Measurements from ENCODE around the gene ATP4A. TPM values are rescaled to one million over a fixed set of nuclear protein-coding genes. Genes with fewer than 3 reads are reported as not detected.
A peak's percentile ranks its signal among the peaks of the same experiment; 100 is the strongest.
"Not testable (repeated sequence)": the region's sequence is repeated elsewhere in the genome, so short reads cannot be mapped to it uniquely, and the experiment has no call there.

The ATP4A gene
- total RNA-seq, 2 donors from 2014 or later = 8.2 TPM; not detected in 1

DNA sequence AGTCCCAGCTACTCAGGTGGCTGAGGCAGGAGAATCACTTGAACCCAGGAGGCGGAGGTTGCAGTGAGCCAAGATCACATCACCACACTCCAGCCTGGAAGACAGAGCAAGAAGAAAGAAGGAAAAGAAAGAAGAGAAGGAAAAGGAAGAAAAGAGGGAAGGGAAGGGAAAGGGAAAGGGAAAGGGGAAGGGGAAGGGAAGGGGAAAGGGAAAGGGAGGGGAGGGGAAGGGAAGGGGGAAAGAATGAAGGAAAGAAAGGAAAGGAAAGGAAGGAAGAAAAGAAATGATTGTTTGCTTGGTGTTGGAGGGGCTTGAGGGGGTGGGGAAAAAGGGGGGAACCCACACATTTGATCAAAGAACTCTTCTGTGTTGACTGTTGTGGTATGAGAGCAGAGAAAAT lies 32.5 kb upstream of the ATP4A start:
- TF ChIP-seq, protein P1, sequence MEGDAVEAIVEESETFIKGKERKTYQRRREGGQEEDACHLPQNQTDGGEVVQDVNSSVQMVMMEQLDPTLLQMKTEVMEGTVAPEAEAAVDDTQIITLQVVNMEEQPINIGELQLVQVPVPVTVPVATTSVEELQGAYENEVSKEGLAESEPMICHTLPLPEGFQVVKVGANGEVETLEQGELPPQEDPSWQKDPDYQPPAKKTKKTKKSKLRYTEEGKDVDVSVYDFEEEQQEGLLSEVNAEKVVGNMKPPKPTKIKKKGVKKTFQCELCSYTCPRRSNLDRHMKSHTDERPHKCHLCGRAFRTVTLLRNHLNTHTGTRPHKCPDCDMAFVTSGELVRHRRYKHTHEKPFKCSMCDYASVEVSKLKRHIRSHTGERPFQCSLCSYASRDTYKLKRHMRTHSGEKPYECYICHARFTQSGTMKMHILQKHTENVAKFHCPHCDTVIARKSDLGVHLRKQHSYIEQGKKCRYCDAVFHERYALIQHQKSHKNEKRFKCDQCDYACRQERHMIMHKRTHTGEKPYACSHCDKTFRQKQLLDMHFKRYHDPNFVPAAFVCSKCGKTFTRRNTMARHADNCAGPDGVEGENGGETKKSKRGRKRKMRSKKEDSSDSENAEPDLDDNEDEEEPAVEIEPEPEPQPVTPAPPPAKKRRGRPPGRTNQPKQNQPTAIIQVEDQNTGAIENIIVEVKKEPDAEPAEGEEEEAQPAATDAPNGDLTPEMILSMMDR (IDR thresholded peaks at IDR 0.05) = no peak
- TF ChIP-seq POLR2A (IDR thresholded peaks at IDR 0.05) = no peak
- WGBS, 2 donors = 100% methylated on average over 1 of the region's 1 CpG
- H3K36me3 ChIP-seq (replicated peaks in 1 of 2; ENCODE audit: insufficient read depth in 1 of 2, low read depth in 2 of 2) = no peaks in the 10 kb centered on the region
- peaks cover 6% of the 10 kb centered on the region for H3K4me1 ChIP-seq
- H3K4me3 ChIP-seq = no peak overlapping the region
- ATAC-seq (no peak), DNase-seq (no peak)
- no peaks in the 10 kb centered on the region for H3K27me3 ChIP-seq
- no peaks in the 10 kb centered on the region for H3K9me3 ChIP-seq
- intact Hi-C loops (cut with DNase I) = no loop called here
- no peak overlapping the region for H3K27ac ChIP-seq

GRCh38 chr19:35595026-35595425 lies 31.6 kb upstream of the ATP4A start:
- 59 to 77% methylated on average over 3 of the region's 3 CpGs for WGBS, 2 donors
- H3K4me1 ChIP-seq, DNase-seq: not testable (repeated sequence)

GRCh38 chr19:35592226-35592625 lies 28.8 kb upstream of the ATP4A start:
- H3K4me3 ChIP-seq = no peak overlapping the region
- 11 to 16% methylated on average over 8 of the region's 8 CpGs for WGBS, 2 donors
- H3K36me3 ChIP-seq (replicated peaks in 1 of 2; ENCODE audit: insufficient read depth in 1 of 2, low read depth in 2 of 2) = no peaks in the 10 kb centered on the region
- DNase-seq (peak; percentile 66 to 80 (median 70)), ATAC-seq (peak; percentile 86)
- intact Hi-C loops (cut with DNase I) = no loop called here
- H3K9me3 ChIP-seq = no peaks in the 10 kb centered on the region
- TF ChIP-seq POLR2A (IDR thresholded peaks at IDR 0.05) = no peak
- TF ChIP-seq, protein P1 (IDR thresholded peaks at IDR 0.05) = peak; percentile 53 to 89 (median 81)
- no peak overlapping the region for H3K27ac ChIP-seq
- no peaks in the 10 kb centered on the region for H3K27me3 ChIP-seq
- H3K4me1 ChIP-seq = peaks cover 6% of the 10 kb centered on the region

More at GRCh38 chr19:35595026-35595425, 31.6 kb upstream of the ATP4A start:
- intact Hi-C loops (cut with DNase I); H3K9me3 ChIP-seq; H3K4me3 ChIP-seq; H3K27me3 ChIP-seq; H3K36me3 ChIP-seq (replicated peaks in 1 of 2; ENCODE audit: insufficient read depth in 1 of 2, low read depth in 2 of 2); H3K27ac ChIP-seq; ATAC-seq: not testable (repeated sequence)

- H3K36me3 ChIP-seq (replicated peaks in 1 of 2; ENCODE audit: insufficient read depth in 1 of 2, low read depth in 2 of 2) = no peaks in the 10 kb centered on the region
- DNase-seq = no peak
- intact Hi-C loops (cut with DNase I) = no loop called here
- WGBS, 2 donors = 87% methylated on average over 3 of the region's 3 CpGs
- H3K4me1 ChIP-seq = peaks cover 6% of the 10 kb centered on the region
- no peak overlapping the region for H3K4me3 ChIP-seq
- no peak for ATAC-seq
- no peaks in the 10 kb centered on the region for H3K9me3 ChIP-seq
- no peaks in the 10 kb centered on the region for H3K27me3 ChIP-seq
- no peak overlapping the region for H3K27ac ChIP-seq
- TF ChIP-seq, protein P1 (IDR thresholded peaks at IDR 0.05) = no peak
- no peak for TF ChIP-seq POLR2A (IDR thresholded peaks at IDR 0.05)
Observed at GRCh38 chr19:35590875-35591274, 27.4 kb upstream of the ATP4A start.

- Histone ChIP-seq H3K27ac (no peak overlapping the region), H3K9me3 (no peaks in the 10 kb centered on the region), H3K4me1 (peaks cover 4% of the 10 kb centered on the region), H3K36me3 (replicated peaks in 1 of 2; ENCODE audit: insufficient read depth in 1 of 2, low read depth in 2 of 2) (no peaks in the 10 kb centered on the region), H3K27me3 (no peaks in the 10 kb centered on the region), H3K4me3 (no peak overlapping the region)
- ATAC-seq (no peak), DNase-seq (no peak)
- WGBS, 2 donors = 27 to 55% methylated on average over 1 of the region's 1 CpG
- intact Hi-C loops (cut with DNase I) = no loop called here
- TF ChIP-seq POLR2A (IDR thresholded peaks at IDR 0.05) = no peak
- TF ChIP-seq, protein P1 (IDR thresholded peaks at IDR 0.05) = no peak
Observed at GRCh38 chr19:35587321-35587720, 23.9 kb upstream of the ATP4A start.
